K562 (cell line): ENCODE measurements around the gene DTNA. TPM values are rescaled to one million over a fixed set of nuclear protein-coding genes. Genes with fewer than 3 reads are reported as not detected.

Experiments used
- ATF3 ChIP-seq, 2 experiments: fragments of 450-650 bp in 1 of 2; sonication (generic) in 1 of 2; formaldehyde crosslinking in 1 of 2; IDR thresholded peaks in 1 of 2; conservative IDR thresholded peaks in 1 of 2; 2 replicates each; pipeline versions ENCODE4 v1.6.1 to v1.8.1; 2016 to 2023; ENCODE audit warnings: mild to moderate bottlenecking in 2 of 2, moderate library complexity in 2 of 2, inconsistent platforms in 1 of 2, missing genetic modification reagents in 1 of 2
- C11orf30 ChIP-seq: fragments of 450-650 bp; IDR thresholded peaks from 2 replicates; pipeline ENCODE4 v1.6.1; 2016; ENCODE audit warnings: low read depth, mild to moderate bottlenecking
- FOXA1 ChIP-seq: fragments of 450-650 bp; IDR thresholded peaks from 2 replicates; pipeline ENCODE4 v1.6.1; 2016; ENCODE audit warnings: mild to moderate bottlenecking, borderline replicate concordance
- MAFG ChIP-seq: fragments of 450-650 bp; conservative IDR thresholded peaks from 2 replicates; pipeline ENCODE4 v1.6.1; 2016; ENCODE audit warnings: missing genetic modification characterization, missing compliant biosample characterization
- NR2C2 ChIP-seq, 2 experiments: fragments of 200-800 bp in 1 of 2; sonication (Bioruptor generic) in 1 of 2; sonication (generic) in 1 of 2; formaldehyde crosslinking in 1 of 2; IDR thresholded peaks; 2 replicates each; pipeline versions ENCODE4 v1.6.1 to v1.8.0; 2016 to 2022; ENCODE audit warnings: mild to moderate bottlenecking in 1 of 2, missing compliant biosample characterization in 1 of 2, missing genetic modification characterization in 1 of 2, missing genetic modification reagents in 1 of 2
- ZBTB17 ChIP-seq: fragments of 450-650 bp; formaldehyde crosslinking; IDR thresholded peaks from 2 replicates; pipeline ENCODE4 v1.4.0; 2020; ENCODE audit warnings: mild to moderate bottlenecking
- polyA plus RNA-seq, 8 experiments: library from polyadenylated mRNA; depleted of rRNA in 4 of 8; stranded (reverse) in 5 of 8; unstranded in 3 of 8; fragments of >200 nt; fragmentation: Nextera tagmentation in 2 of 8; fragmentation: Illumina TruSeq in 1 of 8; extraction: Ambion mirVana in 2 of 8; extraction: Trizol in 1 of 8; gene quantifications; 2 replicates each; pipeline versions ENCODE4 v1.2.1 to v1.2.3, GENCODE V29; 2011 to 2014; ENCODE audit warnings: inconsistent platforms in 1 of 8, missing spikeins in 1 of 8
- total RNA-seq, 7 experiments: library from RNA; depleted of rRNA in 6 of 7; stranded (reverse); fragments of >200 nt in 6 of 7; fragmentation: Illumina TruSeq in 2 of 7; extraction: Trizol in 2 of 7; gene quantifications; 2 replicates each; pipeline versions ENCODE4 v1.2.1 to v1.2.3, GENCODE V29; 2011 to 2021; ENCODE audit warnings: low replicate concordance in 1 of 7
- TF ChIP-seq, protein P1 (sequence below), 2 experiments: fragments of 450-650 bp; formaldehyde crosslinking in 1 of 2; IDR thresholded peaks; 2 replicates each; pipeline versions ENCODE4 v1.4.0 to v1.6.1; 2014 to 2020; ENCODE audit warnings: mild to moderate bottlenecking in 2 of 2, borderline replicate concordance in 1 of 2, low read depth in 1 of 2
- TF ChIP-seq, protein P2 (sequence below): fragments of 250-450 bp; sonication (Bioruptor Pico); IDR thresholded peaks from 2 replicates; pipeline ENCODE4 v1.6.1; 2021; ENCODE audit warnings: mild to moderate bottlenecking
- TF ChIP-seq, protein P3 (sequence below): fragments of 450-650 bp; formaldehyde crosslinking; IDR thresholded peaks from 2 replicates; pipeline ENCODE4 v1.4.0; 2022; ENCODE audit warnings: missing genetic modification characterization
- TF ChIP-seq, protein P4 (sequence below): fragments of 250-450 bp; sonication (Bioruptor Pico); IDR thresholded peaks from 2 replicates; pipeline ENCODE4 v1.5.0; 2021; ENCODE audit warnings: mild to moderate bottlenecking, borderline replicate concordance

The DTNA gene
- total and polyA plus RNA-seq, 9 of the 15 experiments (the other 6 are each of a cell fraction or from before 2014, with no cell fraction given): 0.07 to 2.4 (median 0.22) TPM; not detected in 2

DNA sequence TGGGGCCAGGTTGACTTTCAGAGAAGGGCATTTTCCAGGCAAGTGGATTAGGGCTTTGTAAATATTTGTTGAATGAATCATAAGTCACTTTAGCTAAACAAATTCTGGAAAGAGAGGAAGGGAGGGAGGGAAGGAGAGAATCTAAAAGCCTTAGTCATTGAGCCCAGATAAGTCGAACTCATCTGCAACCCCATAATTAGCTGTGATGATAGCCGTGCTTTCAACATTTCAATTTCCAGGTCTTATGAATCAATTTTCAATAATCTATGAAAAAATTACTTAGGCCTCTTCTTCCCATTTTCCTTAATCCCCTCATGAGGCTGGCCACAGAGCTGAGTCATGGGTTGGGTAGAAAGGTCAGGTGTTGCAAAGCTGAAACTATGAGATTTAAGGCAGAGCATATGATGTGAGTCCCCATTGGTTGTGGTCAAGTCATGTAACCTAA is 219.3 kb downstream of the DTNA start (continued):
- TF ChIP-seq ATF3 (IDR thresholded peaks at IDR 0.05) (peak; percentile 54), ATF3 (CRISPR knock-in tag; conservative IDR thresholded peaks at IDR 0.05) (no peak), FOXA1 (peak; percentile 54; the same call in 1 of the 2 replicates), NR2C2 (CRISPR knock-in tag; IDR thresholded peaks at IDR 0.05) (no peak), NR2C2 (tag; IDR thresholded peaks at IDR 0.05) (peak; percentile 30; the same call in 1 of the 2 replicates), ZBTB17 (CRISPR knock-in tag) (peak; percentile 99), MAFG (tag) (peak; percentile 50; the same call in 1 of the 2 replicates), C11orf30 (0 out of 2 replicates have a peak, but pooled peaks have one; percentile 14)
- TF ChIP-seq, protein P1, sequence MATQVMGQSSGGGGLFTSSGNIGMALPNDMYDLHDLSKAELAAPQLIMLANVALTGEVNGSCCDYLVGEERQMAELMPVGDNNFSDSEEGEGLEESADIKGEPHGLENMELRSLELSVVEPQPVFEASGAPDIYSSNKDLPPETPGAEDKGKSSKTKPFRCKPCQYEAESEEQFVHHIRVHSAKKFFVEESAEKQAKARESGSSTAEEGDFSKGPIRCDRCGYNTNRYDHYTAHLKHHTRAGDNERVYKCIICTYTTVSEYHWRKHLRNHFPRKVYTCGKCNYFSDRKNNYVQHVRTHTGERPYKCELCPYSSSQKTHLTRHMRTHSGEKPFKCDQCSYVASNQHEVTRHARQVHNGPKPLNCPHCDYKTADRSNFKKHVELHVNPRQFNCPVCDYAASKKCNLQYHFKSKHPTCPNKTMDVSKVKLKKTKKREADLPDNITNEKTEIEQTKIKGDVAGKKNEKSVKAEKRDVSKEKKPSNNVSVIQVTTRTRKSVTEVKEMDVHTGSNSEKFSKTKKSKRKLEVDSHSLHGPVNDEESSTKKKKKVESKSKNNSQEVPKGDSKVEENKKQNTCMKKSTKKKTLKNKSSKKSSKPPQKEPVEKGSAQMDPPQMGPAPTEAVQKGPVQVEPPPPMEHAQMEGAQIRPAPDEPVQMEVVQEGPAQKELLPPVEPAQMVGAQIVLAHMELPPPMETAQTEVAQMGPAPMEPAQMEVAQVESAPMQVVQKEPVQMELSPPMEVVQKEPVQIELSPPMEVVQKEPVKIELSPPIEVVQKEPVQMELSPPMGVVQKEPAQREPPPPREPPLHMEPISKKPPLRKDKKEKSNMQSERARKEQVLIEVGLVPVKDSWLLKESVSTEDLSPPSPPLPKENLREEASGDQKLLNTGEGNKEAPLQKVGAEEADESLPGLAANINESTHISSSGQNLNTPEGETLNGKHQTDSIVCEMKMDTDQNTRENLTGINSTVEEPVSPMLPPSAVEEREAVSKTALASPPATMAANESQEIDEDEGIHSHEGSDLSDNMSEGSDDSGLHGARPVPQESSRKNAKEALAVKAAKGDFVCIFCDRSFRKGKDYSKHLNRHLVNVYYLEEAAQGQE (IDR thresholded peaks at IDR 0.05; ENCODE audit: borderline replicate concordance): peak; percentile 34; the same call in 1 of the 2 replicates
- TF ChIP-seq, protein P1 (CRISPR knock-in tag; IDR thresholded peaks at IDR 0.05; ENCODE audit: low read depth): no peak
- TF ChIP-seq, protein P2, sequence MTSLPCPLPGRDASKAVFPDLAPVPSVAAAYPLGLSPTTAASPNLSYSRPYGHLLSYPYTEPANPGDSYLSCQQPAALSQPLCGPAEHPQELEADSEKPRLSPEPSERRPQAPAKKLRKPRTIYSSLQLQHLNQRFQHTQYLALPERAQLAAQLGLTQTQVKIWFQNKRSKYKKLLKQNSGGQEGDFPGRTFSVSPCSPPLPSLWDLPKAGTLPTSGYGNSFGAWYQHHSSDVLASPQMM (CRISPR knock-in tag): no peak
- TF ChIP-seq, protein P3, sequence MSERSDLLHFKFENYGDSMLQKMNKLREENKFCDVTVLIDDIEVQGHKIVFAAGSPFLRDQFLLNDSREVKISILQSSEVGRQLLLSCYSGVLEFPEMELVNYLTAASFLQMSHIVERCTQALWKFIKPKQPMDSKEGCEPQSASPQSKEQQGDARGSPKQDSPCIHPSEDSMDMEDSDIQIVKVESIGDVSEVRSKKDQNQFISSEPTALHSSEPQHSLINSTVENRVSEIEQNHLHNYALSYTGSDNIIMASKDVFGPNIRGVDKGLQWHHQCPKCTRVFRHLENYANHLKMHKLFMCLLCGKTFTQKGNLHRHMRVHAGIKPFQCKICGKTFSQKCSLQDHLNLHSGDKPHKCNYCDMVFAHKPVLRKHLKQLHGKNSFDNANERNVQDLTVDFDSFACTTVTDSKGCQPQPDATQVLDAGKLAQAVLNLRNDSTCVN (CRISPR knock-in tag): no peak
- TF ChIP-seq, protein P4, sequence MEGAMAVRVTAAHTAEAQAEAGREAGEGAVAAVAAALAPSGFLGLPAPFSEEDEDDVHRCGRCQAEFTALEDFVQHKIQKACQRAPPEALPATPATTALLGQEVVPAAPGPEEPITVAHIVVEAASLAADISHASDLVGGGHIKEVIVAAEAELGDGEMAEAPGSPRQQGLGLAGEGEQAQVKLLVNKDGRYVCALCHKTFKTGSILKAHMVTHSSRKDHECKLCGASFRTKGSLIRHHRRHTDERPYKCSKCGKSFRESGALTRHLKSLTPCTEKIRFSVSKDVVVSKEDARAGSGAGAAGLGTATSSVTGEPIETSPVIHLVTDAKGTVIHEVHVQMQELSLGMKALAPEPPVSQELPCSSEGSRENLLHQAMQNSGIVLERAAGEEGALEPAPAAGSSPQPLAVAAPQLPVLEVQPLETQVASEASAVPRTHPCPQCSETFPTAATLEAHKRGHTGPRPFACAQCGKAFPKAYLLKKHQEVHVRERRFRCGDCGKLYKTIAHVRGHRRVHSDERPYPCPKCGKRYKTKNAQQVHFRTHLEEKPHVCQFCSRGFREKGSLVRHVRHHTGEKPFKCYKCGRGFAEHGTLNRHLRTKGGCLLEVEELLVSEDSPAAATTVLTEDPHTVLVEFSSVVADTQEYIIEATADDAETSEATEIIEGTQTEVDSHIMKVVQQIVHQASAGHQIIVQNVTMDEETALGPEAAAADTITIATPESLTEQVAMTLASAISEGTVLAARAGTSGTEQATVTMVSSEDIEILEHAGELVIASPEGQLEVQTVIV (CRISPR knock-in tag): no peak
